Cortex of kidney (tissue), 1 donor: ENCODE measurements around the gene MCF2L.
"Not testable (repeated sequence)": the region's sequence is repeated elsewhere in the genome, so short reads cannot be mapped to it uniquely, and the experiment has no call there.

Experiments
- DNase-seq: peaks from one replicate; lab custom pipeline; 2025; lab: John Stamatoyannopoulos, UW

Gene MCF2L

DNA sequence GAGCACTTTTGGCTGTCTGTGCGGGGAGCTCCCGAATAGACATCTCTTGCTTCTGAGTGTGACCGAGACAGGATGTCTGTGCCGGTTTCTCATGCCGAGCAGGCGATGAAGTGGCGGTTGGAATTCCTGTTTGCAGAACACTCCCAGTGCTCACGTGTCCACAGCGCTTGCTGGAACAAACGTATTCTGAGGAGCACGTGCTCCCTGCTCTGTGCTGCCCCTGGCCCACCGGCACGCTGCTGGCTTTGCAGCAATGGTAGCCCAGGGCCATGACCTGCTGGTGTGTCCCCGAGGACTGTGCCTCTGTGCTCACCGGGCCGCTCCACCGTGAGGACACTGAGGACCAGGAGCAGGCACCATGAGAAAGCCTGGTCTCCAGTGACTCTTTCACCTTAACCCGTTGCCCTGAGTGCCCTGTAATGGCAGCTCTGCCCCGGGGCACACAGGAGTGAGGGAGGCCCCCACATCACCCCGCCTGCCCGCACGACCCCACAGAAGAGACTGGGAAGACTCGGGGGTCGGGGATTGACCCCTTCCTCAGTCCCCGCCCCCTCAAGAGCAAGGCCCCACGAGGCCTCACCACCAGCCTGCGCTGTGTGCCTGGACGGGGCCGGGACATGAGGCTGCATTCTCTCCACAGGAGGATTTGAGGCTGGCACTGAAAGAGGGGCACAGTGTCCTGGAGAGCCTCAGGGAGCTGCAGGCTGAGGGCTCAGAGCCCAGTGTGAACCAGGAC lies 96.6 kb downstream of the MCF2L start:
- DNase-seq, result no peak

DNA sequence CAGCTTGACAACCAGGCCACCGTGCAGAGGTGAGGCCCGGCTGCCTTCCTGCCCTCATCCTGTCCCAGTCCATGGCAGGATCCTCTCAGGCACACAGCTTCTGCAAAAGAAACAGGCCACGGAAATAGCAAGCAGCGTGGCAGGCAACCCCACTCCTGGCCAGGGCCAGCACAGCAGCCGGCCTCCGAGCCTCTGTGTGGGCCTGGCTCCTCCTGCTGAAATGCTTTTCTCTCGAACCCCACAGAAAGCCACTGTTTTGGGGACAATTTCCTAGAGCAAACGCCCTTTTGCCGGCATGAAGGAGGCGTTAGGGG lies 97.1 kb downstream of the MCF2L start:
- DNase-seq, result no peak

DNA sequence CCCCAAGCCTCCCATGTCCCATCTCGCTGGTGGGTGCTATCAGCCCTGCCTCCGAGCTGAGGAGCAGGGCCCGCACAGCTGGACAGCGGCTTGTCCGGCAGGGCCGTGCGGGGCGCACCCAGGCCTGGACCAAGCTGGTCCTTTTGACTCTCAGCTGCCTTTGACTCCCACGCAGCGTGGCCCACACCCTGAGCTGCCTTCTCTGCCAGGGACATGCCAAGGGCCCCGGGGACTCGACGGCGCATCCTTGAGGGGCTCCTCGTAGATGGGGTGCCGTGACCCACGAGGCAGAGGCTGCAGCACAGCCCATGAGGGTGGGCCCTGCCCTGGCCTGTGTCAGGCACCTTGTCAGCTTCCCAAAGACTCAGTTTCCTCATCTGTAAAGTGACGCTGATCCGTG lies 97.7 kb downstream of the MCF2L start:
- DNase-seq, result no peak

DNA sequence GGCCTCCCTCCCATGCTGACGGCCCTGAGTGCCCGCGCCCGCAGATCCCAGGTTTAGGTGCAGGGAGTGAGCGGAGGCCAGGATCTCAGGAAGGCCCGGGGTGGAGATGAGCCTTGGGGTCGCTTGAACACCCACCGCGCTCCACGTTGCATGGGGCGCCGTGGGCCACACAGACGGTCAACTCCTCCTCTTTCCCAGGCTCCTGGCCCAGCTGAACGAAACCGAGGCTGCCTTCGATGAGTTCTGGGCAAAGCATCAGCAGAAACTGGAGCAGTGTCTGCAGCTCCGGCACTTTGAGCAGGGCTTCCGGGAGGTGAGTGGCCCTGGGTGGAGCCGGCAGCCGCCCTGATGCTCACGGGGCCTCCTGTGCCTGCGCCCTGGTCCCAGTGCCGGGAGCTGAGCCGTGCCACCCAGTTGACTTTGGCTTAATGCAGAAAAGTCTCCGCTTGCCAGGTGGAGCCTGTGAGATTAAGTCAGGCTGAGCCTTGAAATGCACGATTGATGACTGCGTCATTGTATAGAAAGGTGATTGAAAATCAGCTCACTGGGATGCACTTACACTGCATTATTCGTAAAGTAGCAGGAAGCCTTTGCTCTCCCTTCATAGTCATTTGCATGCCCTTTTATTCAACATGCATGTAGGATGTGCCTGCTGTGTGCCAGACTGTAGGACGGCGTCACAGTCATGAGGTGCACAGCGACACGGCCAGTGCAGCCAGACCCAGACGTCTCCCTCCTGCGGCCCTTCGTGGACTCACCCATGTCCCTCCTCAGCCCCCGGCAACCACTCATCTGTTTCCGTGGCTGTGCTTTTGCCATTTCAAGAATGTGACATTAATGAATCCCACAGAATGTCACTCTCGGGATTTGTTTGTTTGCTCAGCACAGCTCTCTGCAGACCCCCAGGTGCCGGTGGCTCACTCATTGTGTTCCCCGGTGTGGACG lies 101.1 kb downstream of the MCF2L start:
- DNase-seq, result no peak

DNA sequence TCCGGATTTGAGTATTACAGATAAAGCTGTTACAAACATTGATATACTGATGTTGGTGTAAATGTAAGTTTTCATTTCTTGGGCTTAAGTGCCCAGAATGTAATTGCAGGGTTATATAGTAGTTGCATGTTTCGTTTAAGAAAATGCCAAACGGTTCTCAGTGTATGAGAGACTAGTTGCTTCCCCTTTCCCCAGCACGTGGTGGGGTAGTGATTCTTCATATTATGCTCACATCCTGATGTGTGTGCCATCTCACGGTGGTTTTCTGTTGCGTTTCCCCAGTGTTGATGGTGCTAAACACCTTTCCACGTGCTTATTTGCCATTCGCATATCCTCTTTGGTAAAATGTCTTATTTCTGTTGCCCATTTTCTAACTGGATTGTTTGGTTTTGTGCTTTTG lies 101.8 kb downstream of the MCF2L start:
- DNase-seq, result no peak

DNA sequence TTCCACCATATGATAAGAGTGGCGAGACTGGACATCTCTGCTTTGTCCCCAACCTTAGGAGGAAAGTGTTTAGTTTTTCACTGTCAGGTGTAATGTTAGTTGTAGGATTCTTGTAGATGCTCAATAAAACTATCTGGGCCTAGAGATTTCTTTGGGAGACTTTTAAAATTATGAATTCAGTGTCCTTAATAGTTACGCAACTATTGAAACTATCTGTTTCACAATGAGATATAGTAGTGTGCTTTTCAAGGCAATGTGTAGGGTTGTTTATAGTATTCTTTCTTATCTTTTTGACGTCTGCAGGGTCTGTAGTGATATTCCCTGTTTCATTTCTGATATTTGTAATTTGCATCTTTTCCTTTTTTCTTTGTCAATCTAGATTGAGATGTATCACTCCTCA lies 103.4 kb downstream of the MCF2L start:
- no peak for DNase-seq

DNA sequence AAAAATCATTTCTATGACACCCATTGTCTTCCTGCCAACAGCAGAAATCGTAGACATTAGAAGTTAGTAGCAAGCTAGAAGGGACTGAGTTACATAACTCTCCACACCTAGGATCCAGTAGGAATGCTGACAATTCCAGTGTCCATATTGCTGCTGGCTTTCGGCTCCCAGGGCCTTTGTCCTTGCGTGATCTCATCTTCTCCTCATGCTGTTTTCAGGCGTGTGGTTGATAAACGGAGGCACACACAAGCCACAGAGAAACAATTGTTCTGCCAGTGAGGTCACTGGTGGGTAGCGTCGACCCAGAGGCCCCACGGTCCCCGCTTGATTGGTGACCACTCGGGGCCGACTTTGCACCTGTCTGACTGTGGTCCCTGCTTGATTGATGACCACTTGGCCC lies 104.9 kb downstream of the MCF2L start:
- DNase-seq, result no peak

DNA sequence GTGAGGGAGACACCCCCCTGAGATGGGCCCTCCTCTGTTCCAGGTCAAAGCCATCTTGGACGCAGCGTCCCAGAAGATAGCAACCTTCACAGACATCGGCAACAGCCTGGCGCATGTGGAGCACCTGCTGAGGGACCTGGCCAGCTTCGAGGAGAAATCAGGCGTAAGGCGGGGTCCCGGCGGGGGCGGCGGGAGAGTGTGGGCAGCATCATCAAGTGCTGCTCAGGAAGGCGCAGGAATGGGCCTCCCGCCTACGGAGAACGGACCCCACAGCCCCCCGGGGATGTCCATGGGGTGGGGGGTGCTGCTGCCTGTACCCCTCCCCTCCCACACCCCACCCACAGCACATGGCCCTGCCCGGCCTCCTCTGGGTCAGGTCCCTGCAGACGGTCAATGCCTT lies 105.4 kb downstream of the MCF2L start:
- DNase-seq, result no peak

DNA sequence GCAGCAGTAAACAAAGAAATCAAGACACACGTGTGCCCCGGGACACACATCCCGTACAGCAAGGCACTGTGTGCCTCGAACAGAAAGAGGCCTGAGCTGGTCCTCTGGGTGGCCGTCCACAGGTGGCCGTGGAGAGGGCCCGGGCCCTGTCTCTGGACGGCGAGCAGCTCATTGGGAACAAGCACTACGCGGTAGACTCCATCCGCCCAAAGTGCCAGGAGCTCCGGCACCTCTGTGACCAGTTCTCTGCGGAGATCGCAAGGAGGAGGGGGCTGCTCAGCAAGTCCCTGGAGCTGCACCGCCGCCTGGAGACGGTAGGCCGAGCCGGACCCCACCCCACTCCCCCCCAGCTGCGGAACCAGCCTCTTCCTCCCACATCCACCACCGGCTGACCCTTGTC lies 105.9 kb downstream of the MCF2L start:
- DNase-seq, result no peak

DNA sequence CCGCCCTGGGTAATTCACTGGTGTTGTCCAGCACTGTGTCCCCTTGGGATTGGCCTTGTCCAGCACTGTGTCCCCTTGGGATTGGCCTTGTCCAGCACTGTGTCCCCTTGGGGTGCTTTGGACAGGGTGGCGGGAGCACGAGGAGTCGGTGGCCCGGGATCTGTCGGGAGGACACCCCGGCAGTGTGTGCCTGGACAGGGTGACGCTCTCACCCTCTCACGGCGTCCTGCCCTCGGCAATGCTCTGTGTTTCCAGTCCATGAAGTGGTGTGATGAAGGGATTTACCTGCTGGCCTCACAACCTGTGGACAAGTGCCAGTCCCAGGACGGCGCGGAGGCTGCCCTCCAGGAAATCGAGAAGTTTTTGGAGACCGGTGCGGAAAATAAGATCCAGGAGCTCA lies 106.7 kb downstream of the MCF2L start:
- DNase-seq, result no peak

DNA sequence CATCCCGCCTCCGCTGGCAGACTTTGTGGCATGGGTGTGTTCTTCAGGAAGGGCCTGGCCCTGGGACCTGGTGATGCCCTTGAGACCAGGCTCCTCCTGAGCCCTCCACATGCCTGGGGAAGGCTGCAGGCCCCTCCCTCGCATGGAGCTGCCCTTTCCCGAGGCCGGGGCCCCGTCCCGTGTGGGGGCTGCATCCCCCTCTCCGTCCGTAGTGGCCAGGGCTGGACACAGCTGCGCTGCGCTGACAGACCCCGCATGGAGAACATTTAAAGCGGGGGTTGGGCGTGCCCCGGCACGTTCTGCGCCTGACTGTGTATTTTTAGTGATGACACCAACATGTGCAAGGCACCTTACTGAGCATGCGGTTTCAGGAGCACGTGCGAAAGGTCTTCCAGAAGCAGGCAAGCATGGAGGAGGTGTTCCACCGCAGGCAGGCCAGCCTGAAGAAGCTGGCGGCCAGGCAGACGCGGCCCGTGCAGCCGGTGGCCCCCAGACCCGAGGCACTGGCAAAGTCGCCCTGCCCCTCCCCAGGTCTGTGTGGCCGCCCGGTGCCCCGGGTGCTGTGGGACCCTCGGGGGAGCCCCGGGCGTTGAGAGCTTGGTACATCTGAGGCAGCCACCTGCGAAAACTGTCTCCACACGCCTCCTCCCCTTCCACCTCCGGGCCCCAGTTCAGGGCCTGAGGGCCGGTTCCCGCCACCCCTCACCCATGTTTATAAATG lies 107.8 kb downstream of the MCF2L start:
- DNase-seq, result no peak

DNA sequence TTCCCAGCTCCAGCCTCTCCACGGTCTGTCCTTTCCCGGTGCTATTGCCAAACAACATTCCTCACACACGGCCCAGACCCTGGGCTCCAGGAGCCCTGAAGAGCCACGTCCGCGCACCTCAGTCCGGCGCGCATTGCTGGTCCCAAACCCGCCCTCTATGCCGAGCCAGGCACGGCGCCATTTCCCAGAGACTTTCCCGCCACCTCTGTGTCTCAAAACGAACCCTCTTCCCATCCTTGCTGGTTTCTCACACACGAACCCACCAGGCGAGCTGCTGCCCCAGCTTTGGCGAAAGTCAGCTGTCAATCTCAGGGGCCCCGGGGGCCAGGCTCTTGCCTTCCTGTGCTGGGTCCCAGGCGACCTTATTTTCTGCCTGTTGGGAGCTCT lies 108.5 kb downstream of the MCF2L start:
- DNase-seq, result no peak

DNA sequence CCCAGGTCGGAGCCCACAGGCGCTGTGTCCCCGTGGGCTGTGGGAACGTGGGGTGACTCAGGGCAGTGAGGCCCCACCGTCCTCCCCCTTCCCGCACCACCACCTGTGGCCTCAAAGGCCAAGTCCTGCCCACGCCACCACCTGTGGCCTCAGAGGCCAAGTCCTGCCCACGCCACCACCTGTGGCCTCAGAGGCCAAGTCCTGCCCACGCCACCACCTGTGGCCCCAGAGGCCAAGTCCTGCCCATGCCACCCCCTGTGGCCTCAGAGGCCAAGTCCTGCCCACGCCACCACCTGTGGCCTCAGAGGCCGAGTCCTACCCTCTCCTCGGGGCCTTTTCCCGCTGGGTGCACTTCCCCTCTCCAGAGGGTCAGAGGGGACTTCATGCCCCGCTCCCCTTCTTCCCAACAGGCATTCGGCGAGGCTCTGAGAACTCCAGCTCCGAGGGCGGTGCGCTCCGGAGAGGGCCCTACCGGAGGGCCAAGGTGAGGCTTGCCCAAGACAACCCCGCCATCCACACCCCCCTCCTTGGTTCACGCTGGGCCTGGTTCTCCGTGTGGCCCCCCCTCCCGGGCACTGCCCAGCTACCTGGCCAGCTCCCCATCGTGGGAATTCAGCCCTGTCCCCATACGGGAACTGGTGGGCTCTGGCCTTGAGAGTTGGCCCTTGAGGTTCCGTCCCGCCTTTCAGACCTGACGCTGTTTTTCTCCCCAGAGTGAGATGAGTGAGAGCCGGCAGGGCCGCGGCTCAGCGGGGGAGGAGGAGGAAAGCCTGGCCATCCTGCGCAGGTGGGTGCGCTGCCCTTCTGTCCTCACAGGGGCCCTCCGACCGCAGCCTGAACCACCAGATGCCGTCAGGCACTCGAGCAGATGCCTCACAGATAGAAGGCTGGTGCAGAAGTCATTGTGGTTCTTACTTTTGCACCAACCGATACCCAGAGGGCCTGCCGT lies 109.2 kb downstream of the MCF2L start:
- no peak for DNase-seq

DNA sequence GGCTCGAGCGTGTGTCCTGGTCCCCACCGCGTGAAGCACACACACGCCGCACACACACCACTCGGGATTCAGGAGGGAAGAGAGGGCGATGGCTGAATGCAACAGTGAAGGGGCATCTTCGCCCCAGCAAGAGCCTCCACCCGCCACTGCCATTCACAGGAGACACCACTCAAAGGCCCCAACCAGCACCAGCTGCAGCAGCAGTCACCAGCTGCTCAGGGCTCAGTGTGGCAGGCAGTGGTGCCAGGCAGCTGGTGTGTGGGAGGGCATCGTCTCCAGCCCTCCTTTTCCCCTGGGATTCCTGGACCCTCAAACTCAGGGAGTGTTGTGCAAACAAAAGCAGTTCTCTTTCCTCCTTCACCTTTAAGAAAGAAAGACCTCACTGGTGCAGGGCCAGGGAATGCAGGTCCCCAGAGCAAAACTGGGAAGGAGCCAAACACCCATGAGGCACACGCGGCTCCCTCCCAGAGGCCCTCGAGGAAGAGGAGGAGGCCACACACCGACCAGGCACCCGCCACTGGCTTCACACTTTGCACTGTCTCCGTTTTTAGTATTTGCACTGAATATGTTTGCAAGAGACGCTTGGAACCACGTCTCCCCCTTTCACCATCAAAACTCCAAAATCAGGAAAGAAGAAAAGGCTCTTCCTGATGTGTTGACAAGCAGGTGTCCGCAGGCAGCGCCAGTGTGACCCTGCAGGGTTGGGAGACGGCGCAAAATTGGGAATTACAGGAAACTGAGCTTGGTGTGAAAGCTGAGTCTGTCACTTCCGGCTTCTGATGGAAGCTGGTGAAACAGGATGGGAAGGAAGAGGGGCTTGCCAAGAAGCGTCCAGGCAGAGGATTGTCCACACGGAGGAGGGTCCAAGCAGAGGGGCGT lies 110.1 kb downstream of the MCF2L start:
- DNase-seq, result no peak

DNA sequence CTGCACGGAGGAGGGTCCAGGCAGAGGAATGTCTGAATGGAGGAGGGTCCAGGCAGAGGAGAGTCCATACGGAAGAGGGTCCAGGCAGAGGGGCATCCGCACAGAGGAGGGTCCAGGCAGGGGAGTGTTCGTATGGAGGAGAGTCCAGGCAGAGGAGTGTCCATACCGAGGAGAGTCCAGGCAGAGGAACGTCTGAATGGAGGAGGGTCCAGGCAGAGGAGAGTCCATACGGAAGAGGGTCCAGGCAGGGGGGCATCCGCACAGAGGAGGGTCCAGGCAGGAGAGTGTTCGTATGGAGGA lies 110.7 kb downstream of the MCF2L start:
- DNase-seq, result not testable (repeated sequence)

DNA sequence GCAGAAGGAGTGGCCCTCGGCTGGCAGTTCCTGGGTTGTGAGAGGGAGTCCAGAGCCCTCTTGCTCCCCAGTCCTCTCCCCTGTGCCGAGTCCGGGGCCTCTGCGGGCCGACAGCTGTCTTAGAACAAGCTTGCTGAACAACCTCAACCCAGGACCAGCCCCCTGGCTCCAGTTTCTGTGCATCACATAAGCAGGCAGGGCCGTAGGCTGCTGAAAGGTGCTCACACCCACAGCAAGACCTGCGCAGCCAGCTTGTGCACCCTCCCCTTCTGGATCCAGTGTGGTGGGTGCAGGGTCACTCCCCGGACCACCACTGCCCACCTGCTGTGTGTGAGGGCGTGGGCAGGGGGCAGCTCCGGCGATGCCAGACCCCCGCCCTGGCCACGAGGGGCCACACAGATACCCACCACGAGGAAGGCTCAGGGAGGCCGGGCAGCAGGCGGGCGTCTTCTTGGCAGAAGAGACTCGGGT lies 111.4 kb downstream of the MCF2L start:
- no peak for DNase-seq

DNA sequence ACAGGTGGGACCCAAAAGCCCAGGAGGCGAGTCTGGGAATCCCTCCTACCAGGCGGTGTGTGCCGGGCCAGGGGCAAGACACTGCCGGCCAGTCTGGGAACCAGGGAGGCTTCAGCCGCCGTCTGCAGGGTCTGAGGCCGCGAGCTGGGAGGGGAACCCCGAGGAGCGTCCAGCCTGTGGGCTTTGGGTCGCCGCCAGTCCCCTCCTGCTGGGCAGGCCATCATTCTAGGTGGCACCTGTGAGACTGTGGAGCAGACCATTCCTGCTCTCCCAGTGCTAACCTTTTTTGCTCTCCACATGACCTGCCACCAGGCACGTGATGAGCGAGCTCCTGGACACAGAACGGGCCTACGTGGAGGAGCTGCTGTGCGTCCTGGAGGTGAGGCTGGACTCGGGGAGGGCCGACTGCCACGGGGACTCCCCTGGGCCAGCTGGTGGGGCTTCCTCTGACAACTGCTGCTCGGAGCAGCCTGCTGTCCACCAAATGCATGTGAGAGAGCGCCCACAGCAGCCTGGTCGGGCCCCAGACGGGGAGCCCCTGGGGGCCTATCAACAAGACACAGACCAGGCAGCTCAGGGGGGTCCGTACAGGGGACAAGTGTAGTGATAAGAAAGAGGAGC lies 112.0 kb downstream of the MCF2L start:
- no peak for DNase-seq

DNA sequence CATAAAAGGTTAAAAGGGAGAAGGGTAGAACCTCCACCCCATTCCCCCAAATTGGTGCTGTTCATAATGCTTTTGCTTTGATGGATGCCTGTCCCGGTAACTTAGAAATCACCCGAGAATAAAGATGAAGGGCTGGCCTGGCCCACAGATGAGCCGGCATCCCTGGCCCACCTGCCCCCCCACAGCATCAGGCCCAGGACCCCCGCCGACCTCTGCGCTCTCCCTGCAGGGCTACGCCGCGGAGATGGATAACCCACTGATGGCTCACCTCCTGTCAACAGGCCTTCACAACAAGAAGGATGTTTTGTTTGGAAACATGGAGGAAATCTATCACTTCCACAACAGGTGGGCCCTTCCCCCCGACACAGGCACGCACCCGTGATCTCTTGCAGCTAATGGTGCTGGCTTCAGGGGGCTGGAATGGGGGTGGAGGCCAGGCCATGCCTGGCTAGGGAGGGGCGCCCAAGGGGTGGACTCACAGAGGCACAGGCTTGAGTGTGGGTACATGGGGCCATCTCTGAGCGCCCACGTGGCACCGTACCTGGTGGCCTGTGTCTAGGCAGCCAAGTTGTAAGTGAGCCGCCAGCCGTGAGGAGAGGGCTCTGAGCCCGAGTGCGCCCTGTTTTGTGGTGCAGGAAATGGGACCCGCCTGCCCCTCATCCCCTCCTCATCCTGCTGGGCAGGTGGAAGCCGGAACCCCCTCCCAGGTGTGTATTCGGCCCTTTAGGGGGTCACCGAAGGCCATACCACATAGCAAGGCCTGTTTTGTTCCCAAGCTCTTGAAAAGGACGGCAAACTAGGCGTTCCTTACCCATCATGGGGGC lies 113.4 kb downstream of the MCF2L start:
- DNase-seq, result no peak

DNA sequence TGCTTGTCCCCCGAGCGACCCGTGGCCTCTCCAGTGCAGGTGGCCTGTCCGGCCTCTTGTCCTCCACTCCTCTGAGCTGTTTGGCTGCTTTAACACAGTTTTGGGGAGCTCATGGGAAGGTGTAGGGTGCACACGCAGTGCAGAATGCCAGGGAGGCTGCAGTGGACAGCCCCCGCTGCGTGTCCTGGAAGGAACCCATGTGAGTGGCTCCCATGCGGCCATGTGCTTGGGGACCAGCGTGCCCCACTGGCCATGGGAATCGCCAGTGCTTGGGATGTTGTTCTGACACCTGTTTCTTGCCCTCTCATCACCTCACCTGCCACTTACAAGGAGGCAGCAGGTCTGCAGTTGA lies 114.0 kb downstream of the MCF2L start:
- no peak for DNase-seq
